ENCODE data around the gene RALGAPA2.

- TF ChIP-seq CTCF (IDR thresholded peaks at IDR 0.05) (no peak), ZFX (IDR thresholded peaks at IDR 0.05; ENCODE audit: borderline replicate concordance) (no peak)
Observed at GRCh38 chr20:20525756-20526155, 186.7 kb downstream of the RALGAPA2 start.
